HEK293 (cell line): ENCODE measurements around the gene COL9A1.

ENCODE experiments used
- CTCF ChIA-PET: fragments of 350-600 bp; formaldehyde crosslinking; extraction: SDS; loops from one replicate; lab custom pipeline; 2021; ENCODE audit warnings: antibody characterized with exemption; lab: Yijun Ruan, JAX
- POLR2A ChIA-PET: fragments of 300-600 bp; formaldehyde crosslinking; extraction: SDS; loops from one replicate; lab custom pipeline; 2020; ENCODE audit warnings: antibody characterized with exemption, inconsistent platforms; lab: Yijun Ruan, JAX
- H3K27ac ChIP-seq: fragments of 200-500 bp; sonication (Bioruptor generic); 2 replicates; pipeline ENCODE4 v1.5.1; 2014; ENCODE audit warnings: low read depth, low read length, control low read depth, inconsistent platforms; ENCODE audit errors: extremely low read depth
- H3K36me3 ChIP-seq, 2 experiments: fragments of 200-500 bp in 1 of 2; sonication (Bioruptor generic) in 1 of 2; 1 replicate in 1 of 2; 2 replicates in 1 of 2; pipeline ENCODE4 v1.5.1; 2014 to 2017; ENCODE audit warnings: inconsistent platforms in 2 of 2, low read length in 2 of 2; ENCODE audit not compliant: control insufficient read depth in 2 of 2, insufficient read depth in 1 of 2
- H3K4me1 ChIP-seq: fragments of 200-500 bp; sonication (Bioruptor generic); 2 replicates; pipeline ENCODE4 v1.5.1; 2014; ENCODE audit warnings: mild to moderate bottlenecking, low read length, inconsistent platforms; ENCODE audit not compliant: control insufficient read depth, insufficient read depth
- H3K4me3 ChIP-seq: 2 replicates; pipeline ENCODE4 v1.5.1; 2011; ENCODE audit warnings: low read depth, mild to moderate bottlenecking, control low read depth, low read length, moderate library complexity
- H3K9me3 ChIP-seq: fragments of 200-500 bp; sonication (Bioruptor generic); 2 replicates; pipeline ENCODE4 v1.5.1; 2014; ENCODE audit warnings: low read depth, low read length, inconsistent platforms; ENCODE audit not compliant: control insufficient read depth, insufficient read depth
- GFI1B ChIP-seq: fragments of 450-650 bp; formaldehyde crosslinking; IDR thresholded peaks from 2 replicates; pipeline ENCODE4 v1.5.1; 2016; ENCODE audit warnings: missing biosample characterization, missing genetic modification characterization
- PRDM1 ChIP-seq: fragments of 450-650 bp; formaldehyde crosslinking; IDR thresholded peaks from 2 replicates; pipeline ENCODE4; 2016; ENCODE audit warnings: missing biosample characterization, missing genetic modification characterization
- YY1 ChIP-seq: fragments of 450-650 bp; formaldehyde crosslinking; IDR thresholded peaks from 2 replicates; pipeline ENCODE4 v1.5.1; 2018; ENCODE audit warnings: missing biosample characterization, missing genetic modification characterization
- ZBTB20 ChIP-seq: fragments of 450-650 bp; formaldehyde crosslinking; IDR thresholded peaks from 2 replicates; pipeline ENCODE4 v1.5.1; 2016; ENCODE audit warnings: missing biosample characterization, missing genetic modification characterization
- ZBTB21 ChIP-seq: fragments of 450-650 bp; formaldehyde crosslinking; IDR thresholded peaks from 2 replicates; pipeline ENCODE4 v1.5.1; 2017; ENCODE audit warnings: missing biosample characterization, missing genetic modification characterization
- ZNF112 ChIP-seq: fragments of 450-650 bp; formaldehyde crosslinking; IDR thresholded peaks from 2 replicates; pipeline ENCODE4 v1.5.0; 2017; ENCODE audit warnings: missing biosample characterization, missing genetic modification characterization
- ZNF174 ChIP-seq: fragments of 450-650 bp; formaldehyde crosslinking; IDR thresholded peaks from 2 replicates; pipeline ENCODE4 v1.5.0; 2017; ENCODE audit warnings: missing biosample characterization, mild to moderate bottlenecking, missing genetic modification characterization
- ZNF19 ChIP-seq: fragments of 450-650 bp; formaldehyde crosslinking; IDR thresholded peaks from 2 replicates; pipeline ENCODE4; 2016; ENCODE audit warnings: missing biosample characterization, missing genetic modification characterization, low read depth
- ZNF37A ChIP-seq: fragments of 450-650 bp; IDR thresholded peaks from 2 replicates; pipeline ENCODE4 v1.5.1; 2018; ENCODE audit warnings: missing biosample characterization, missing genetic modification characterization
- ZNF433 ChIP-seq: fragments of 450-650 bp; formaldehyde crosslinking; IDR thresholded peaks from 2 replicates; pipeline ENCODE4 v1.5.1; 2016; ENCODE audit warnings: missing biosample characterization, missing genetic modification characterization, low read depth
- ZNF514 ChIP-seq: fragments of 450-650 bp; formaldehyde crosslinking; IDR thresholded peaks from 2 replicates; pipeline ENCODE4 v1.5.1; 2016; ENCODE audit warnings: missing biosample characterization, missing genetic modification characterization
- ZNF555 ChIP-seq: fragments of 450-650 bp; formaldehyde crosslinking; conservative IDR thresholded peaks from 2 replicates; pipeline ENCODE4 v1.5.1; 2017; ENCODE audit warnings: missing biosample characterization, mild to moderate bottlenecking, missing genetic modification characterization, inconsistent platforms
- ZNF585B ChIP-seq: fragments of 450-650 bp; formaldehyde crosslinking; IDR thresholded peaks from 2 replicates; pipeline ENCODE4 v1.5.1; 2016; ENCODE audit warnings: missing biosample characterization, missing genetic modification characterization
- ZNF791 ChIP-seq: fragments of 450-650 bp; formaldehyde crosslinking; IDR thresholded peaks from 2 replicates; pipeline ENCODE4 v1.5.1; 2016; ENCODE audit warnings: missing biosample characterization, missing genetic modification characterization
- TF ChIP-seq, protein P1 (sequence below): fragments of 450-650 bp; formaldehyde crosslinking; IDR thresholded peaks from 2 replicates; pipeline ENCODE4 v1.5.1; 2017; ENCODE audit warnings: missing biosample characterization, missing genetic modification characterization
- TF ChIP-seq, protein P2 (sequence below): fragments of 450-650 bp; formaldehyde crosslinking; IDR thresholded peaks from 2 replicates; pipeline ENCODE4 v1.5.1; 2016; ENCODE audit warnings: missing biosample characterization, missing genetic modification characterization
- TF ChIP-seq, protein P3 (sequence below): fragments of 450-650 bp; formaldehyde crosslinking; IDR thresholded peaks from 2 replicates; pipeline ENCODE4 v1.5.1; 2016; ENCODE audit warnings: missing biosample characterization, missing genetic modification characterization
- TF ChIP-seq, protein P4 (sequence below): fragments of 450-650 bp; formaldehyde crosslinking; IDR thresholded peaks from 2 replicates; pipeline ENCODE4 v1.5.1; 2016; ENCODE audit warnings: missing biosample characterization, missing genetic modification characterization
- TF ChIP-seq, protein P5 (sequence below): fragments of 450-650 bp; formaldehyde crosslinking; IDR thresholded peaks from 2 replicates; pipeline ENCODE4 v1.5.1; 2017; ENCODE audit warnings: missing biosample characterization, missing genetic modification characterization
- TF ChIP-seq, protein P6 (sequence below): fragments of 450-650 bp; formaldehyde crosslinking; IDR thresholded peaks from 2 replicates; pipeline ENCODE4 v1.5.1; 2016; ENCODE audit warnings: missing biosample characterization, missing genetic modification characterization, borderline replicate concordance

The COL9A1 gene

DNA sequence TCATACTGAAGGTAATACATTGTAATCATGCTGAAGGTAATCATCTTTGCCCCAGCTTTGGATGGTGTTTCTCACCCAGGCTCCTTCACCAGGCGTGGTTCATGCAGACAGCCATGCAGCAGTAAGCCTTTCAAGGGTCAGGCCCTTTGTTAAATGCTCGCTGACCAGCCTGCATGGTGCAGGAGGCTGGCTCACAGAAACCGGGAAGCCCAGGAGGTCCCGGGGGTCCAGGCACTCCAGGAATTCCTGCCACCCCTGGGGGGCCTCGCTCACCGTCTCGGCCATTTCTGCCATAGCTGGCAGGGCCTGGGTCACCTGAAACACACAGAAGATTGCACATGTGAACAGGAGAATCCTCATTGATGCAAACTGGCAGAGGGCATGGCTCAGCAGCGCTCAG, 86.1 kb downstream of the COL9A1 start:
- no peak overlapping the region for H3K4me3 ChIP-seq
- ChIA-PET POLR2A (no interaction called here), CTCF (interaction anchor here (0.5 to 3.3 kb wide), 3 partner anchors 93 to 843 kb away, joined by 3 to 11 read pairs (median 3); no protein-coding TSS in a partner anchor)
- no peaks in the 10 kb centered on the region for H3K36me3 ChIP-seq
- H3K27ac ChIP-seq, result no peak overlapping the region
- TF ChIP-seq, protein P1, sequence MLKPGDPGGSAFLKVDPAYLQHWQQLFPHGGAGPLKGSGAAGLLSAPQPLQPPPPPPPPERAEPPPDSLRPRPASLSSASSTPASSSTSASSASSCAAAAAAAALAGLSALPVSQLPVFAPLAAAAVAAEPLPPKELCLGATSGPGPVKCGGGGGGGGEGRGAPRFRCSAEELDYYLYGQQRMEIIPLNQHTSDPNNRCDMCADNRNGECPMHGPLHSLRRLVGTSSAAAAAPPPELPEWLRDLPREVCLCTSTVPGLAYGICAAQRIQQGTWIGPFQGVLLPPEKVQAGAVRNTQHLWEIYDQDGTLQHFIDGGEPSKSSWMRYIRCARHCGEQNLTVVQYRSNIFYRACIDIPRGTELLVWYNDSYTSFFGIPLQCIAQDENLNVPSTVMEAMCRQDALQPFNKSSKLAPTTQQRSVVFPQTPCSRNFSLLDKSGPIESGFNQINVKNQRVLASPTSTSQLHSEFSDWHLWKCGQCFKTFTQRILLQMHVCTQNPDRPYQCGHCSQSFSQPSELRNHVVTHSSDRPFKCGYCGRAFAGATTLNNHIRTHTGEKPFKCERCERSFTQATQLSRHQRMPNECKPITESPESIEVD (tag by site-specific recombination), result no peak
- no peaks in the 10 kb centered on the region for H3K4me1 ChIP-seq
- H3K9me3 ChIP-seq, result no peaks in the 10 kb centered on the region

DNA sequence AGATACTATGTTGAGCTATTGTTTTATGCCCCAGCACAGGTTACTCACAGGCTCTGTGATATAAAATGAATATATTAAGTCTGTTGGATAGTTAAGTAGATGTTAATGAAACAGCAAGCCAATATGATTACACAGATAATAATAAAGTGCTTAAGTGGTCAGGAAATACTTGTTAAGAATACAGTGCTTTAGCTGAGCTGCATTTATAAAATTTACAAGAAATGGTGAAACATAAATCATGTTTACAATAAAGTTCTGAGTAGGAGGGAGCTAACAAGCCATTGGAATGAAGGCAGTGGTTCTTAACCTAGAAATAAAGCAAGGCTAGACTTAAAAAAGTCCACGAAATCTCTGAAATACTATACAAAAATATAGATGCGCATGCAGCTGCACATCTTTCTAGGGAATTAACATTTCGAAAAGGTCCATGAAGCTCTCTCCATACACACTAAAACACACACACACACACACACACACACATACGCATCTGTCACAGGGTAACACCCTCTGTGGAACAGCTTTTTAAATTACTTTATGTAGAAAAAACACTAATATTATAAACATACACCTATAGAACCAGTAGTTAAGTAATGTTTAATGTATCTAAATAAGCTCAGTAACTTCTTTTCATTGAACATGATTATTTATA, 87.3 kb downstream of the COL9A1 start:
- no peaks in the 10 kb centered on the region for H3K36me3 ChIP-seq
- TF ChIP-seq ZNF433 (no peak), ZBTB21 (tag by site-specific recombination) (no peak), ZNF555 (no peak), ZNF19 (tag by site-specific recombination) (no peak), ZNF37A (tag by site-specific recombination) (no peak), ZNF791 (no peak), ZNF514 (tag by site-specific recombination) (no peak), ZBTB20 (tag by site-specific recombination) (no peak), ZNF585B (no peak), YY1 (no peak), GFI1B (tag by site-specific recombination) (no peak), ZNF112 (tag by site-specific recombination) (no peak), PRDM1 (tag by site-specific recombination) (no peak), ZNF174 (tag by site-specific recombination) (no peak)
- TF ChIP-seq, protein P2, sequence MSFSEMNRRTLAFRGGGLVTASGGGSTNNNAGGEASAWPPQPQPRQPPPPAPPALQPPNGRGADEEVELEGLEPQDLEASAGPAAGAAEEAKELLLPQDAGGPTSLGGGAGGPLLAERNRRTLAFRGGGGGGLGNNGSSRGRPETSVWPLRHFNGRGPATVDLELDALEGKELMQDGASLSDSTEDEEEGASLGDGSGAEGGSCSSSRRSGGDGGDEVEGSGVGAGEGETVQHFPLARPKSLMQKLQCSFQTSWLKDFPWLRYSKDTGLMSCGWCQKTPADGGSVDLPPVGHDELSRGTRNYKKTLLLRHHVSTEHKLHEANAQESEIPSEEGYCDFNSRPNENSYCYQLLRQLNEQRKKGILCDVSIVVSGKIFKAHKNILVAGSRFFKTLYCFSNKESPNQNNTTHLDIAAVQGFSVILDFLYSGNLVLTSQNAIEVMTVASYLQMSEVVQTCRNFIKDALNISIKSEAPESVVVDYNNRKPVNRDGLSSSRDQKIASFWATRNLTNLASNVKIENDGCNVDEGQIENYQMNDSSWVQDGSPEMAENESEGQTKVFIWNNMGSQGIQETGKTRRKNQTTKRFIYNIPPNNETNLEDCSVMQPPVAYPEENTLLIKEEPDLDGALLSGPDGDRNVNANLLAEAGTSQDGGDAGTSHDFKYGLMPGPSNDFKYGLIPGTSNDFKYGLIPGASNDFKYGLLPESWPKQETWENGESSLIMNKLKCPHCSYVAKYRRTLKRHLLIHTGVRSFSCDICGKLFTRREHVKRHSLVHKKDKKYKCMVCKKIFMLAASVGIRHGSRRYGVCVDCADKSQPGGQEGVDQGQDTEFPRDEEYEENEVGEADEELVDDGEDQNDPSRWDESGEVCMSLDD, result no peak
- TF ChIP-seq, protein P3, sequence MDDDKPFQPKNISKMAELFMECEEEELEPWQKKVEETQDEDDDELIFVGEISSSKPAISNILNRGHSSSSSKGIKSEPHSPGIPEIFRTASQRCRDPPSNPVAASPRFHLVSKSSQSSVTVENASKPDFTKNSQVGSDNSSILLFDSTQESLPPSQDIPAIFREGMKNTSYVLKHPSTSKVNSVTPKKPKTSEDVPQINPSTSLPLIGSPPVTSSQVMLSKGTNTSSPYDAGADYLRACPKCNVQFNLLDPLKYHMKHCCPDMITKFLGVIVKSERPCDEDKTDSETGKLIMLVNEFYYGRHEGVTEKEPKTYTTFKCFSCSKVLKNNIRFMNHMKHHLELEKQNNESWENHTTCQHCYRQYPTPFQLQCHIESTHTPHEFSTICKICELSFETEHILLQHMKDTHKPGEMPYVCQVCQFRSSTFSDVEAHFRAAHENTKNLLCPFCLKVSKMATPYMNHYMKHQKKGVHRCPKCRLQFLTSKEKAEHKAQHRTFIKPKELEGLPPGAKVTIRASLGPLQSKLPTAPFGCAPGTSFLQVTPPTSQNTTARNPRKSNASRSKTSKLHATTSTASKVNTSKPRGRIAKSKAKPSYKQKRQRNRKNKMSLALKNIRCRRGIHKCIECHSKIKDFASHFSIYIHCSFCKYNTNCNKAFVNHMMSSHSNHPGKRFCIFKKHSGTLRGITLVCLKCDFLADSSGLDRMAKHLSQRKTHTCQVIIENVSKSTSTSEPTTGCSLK (tag by site-specific recombination), result no peak
- TF ChIP-seq, protein P4, sequence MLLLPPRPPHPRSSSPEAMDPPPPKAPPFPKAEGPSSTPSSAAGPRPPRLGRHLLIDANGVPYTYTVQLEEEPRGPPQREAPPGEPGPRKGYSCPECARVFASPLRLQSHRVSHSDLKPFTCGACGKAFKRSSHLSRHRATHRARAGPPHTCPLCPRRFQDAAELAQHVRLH (tag by site-specific recombination), result no peak
- TF ChIP-seq, protein P5, sequence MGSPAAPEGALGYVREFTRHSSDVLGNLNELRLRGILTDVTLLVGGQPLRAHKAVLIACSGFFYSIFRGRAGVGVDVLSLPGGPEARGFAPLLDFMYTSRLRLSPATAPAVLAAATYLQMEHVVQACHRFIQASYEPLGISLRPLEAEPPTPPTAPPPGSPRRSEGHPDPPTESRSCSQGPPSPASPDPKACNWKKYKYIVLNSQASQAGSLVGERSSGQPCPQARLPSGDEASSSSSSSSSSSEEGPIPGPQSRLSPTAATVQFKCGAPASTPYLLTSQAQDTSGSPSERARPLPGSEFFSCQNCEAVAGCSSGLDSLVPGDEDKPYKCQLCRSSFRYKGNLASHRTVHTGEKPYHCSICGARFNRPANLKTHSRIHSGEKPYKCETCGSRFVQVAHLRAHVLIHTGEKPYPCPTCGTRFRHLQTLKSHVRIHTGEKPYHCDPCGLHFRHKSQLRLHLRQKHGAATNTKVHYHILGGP (tag by site-specific recombination), result no peak
- TF ChIP-seq, protein P6, sequence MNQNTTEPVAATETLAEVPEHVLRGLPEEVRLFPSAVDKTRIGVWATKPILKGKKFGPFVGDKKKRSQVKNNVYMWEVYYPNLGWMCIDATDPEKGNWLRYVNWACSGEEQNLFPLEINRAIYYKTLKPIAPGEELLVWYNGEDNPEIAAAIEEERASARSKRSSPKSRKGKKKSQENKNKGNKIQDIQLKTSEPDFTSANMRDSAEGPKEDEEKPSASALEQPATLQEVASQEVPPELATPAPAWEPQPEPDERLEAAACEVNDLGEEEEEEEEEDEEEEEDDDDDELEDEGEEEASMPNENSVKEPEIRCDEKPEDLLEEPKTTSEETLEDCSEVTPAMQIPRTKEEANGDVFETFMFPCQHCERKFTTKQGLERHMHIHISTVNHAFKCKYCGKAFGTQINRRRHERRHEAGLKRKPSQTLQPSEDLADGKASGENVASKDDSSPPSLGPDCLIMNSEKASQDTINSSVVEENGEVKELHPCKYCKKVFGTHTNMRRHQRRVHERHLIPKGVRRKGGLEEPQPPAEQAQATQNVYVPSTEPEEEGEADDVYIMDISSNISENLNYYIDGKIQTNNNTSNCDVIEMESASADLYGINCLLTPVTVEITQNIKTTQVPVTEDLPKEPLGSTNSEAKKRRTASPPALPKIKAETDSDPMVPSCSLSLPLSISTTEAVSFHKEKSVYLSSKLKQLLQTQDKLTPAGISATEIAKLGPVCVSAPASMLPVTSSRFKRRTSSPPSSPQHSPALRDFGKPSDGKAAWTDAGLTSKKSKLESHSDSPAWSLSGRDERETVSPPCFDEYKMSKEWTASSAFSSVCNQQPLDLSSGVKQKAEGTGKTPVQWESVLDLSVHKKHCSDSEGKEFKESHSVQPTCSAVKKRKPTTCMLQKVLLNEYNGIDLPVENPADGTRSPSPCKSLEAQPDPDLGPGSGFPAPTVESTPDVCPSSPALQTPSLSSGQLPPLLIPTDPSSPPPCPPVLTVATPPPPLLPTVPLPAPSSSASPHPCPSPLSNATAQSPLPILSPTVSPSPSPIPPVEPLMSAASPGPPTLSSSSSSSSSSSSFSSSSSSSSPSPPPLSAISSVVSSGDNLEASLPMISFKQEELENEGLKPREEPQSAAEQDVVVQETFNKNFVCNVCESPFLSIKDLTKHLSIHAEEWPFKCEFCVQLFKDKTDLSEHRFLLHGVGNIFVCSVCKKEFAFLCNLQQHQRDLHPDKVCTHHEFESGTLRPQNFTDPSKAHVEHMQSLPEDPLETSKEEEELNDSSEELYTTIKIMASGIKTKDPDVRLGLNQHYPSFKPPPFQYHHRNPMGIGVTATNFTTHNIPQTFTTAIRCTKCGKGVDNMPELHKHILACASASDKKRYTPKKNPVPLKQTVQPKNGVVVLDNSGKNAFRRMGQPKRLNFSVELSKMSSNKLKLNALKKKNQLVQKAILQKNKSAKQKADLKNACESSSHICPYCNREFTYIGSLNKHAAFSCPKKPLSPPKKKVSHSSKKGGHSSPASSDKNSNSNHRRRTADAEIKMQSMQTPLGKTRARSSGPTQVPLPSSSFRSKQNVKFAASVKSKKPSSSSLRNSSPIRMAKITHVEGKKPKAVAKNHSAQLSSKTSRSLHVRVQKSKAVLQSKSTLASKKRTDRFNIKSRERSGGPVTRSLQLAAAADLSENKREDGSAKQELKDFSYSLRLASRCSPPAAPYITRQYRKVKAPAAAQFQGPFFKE (tag by site-specific recombination), result no peak
- TF ChIP-seq, all 188 proteins: peak for 0
- Histone ChIP-seq H3K4me3 (no peak overlapping the region), H3K9me3 (no peaks in the 10 kb centered on the region), H3K4me1 (no peaks in the 10 kb centered on the region), H3K27ac (no peak overlapping the region)
- ChIA-PET POLR2A (no interaction called here), CTCF (interaction anchor here (0.6 to 3.3 kb wide), 4 partner anchors 94 to 473 kb away, joined by 3 to 11 read pairs (median 6); no protein-coding TSS in a partner anchor)
